Measurements from ENCODE around the gene GGTA1.

GGTA1 gene

GRCh38 chr9:121424024-121424432 lies 75.6 kb downstream of the GGTA1 start:
- in situ Hi-C loops (cut with MboI; ENCODE audit: low sequenced_read_pairs): no loop called here

GRCh38 chr9:121411993-121412392 lies 87.7 kb downstream of the GGTA1 start:
- in situ Hi-C loops (cut with MboI; ENCODE audit: low sequenced_read_pairs): no loop called here

- in situ Hi-C loops (cut with MboI; ENCODE audit: low sequenced_read_pairs): no loop called here
Observed at GRCh38 chr9:121405899-121406298, 93.7 kb downstream of the GGTA1 start.

Data from HL-60/S4 treated with phorbol 12-myristate 13-acetate at 8.2 ng/mL for 4 days and 3 days (cell line).